ENCODE data around the gene ERN1.
"Not testable (repeated sequence)": the region's sequence is repeated elsewhere in the genome, so short reads cannot be mapped to it uniquely, and the experiment has no call there.

The ERN1 gene

GRCh38 chr17:64139542-64139941 lies 9.6 kb upstream of the ERN1 start:
- DNase-seq (ENCODE audit: extremely low read depth in 1 of 2, low read depth in 1 of 2): no peak

GRCh38 chr17:64138441-64138840 lies 8.5 kb upstream of the ERN1 start:
- no peak for DNase-seq (ENCODE audit: extremely low read depth in 1 of 2, low read depth in 1 of 2)

- DNase-seq (ENCODE audit: extremely low read depth in 1 of 2, low read depth in 1 of 2): no peak
These were observed 5.1 kb upstream of the ERN1 start for GRCh38 chr17:64135000-64135399.

GRCh38 chr17:64134216-64134970 lies 4.4 kb upstream of the ERN1 start:
- no peak for DNase-seq (ENCODE audit: extremely low read depth in 1 of 2, low read depth in 1 of 2)

- no peak for DNase-seq (ENCODE audit: extremely low read depth in 1 of 2, low read depth in 1 of 2)
These were observed 3.7 kb upstream of the ERN1 start for GRCh38 chr17:64133546-64134215.

- no peak for DNase-seq (ENCODE audit: extremely low read depth in 1 of 2, low read depth in 1 of 2)
These were observed 1.8 kb upstream of the ERN1 start for GRCh38 chr17:64131606-64132270.

GRCh38 chr17:64130559-64131001 lies 636 bp upstream of the ERN1 start:
- no peak for DNase-seq (ENCODE audit: extremely low read depth in 1 of 2, low read depth in 1 of 2)

- DNase-seq (ENCODE audit: extremely low read depth in 1 of 2, low read depth in 1 of 2): no peak
These were observed 504 bp downstream of the ERN1 start for GRCh38 chr17:64129515-64129764.

GRCh38 chr17:64128787-64129514 lies 993 bp downstream of the ERN1 start:
- DNase-seq (ENCODE audit: extremely low read depth in 1 of 2, low read depth in 1 of 2): no peak

- DNase-seq (ENCODE audit: extremely low read depth in 1 of 2, low read depth in 1 of 2): no peak
These were observed 3.0 kb downstream of the ERN1 start for GRCh38 chr17:64126918-64127317.

GRCh38 chr17:64125937-64126336 lies 4.0 kb downstream of the ERN1 start:
- DNase-seq (ENCODE audit: extremely low read depth in 1 of 2, low read depth in 1 of 2): no peak

- no peak for DNase-seq (ENCODE audit: extremely low read depth in 1 of 2, low read depth in 1 of 2)
These were observed 5.3 kb downstream of the ERN1 start for GRCh38 chr17:64124609-64125008.

- DNase-seq (ENCODE audit: extremely low read depth in 1 of 2, low read depth in 1 of 2): no peak
These were observed 6.8 kb downstream of the ERN1 start for GRCh38 chr17:64123114-64123513.

GRCh38 chr17:64120972-64121786 lies 8.8 kb downstream of the ERN1 start:
- DNase-seq (ENCODE audit: extremely low read depth in 1 of 2, low read depth in 1 of 2): not testable (repeated sequence)

GRCh38 chr17:64120159-64120810 lies 9.7 kb downstream of the ERN1 start:
- DNase-seq (ENCODE audit: extremely low read depth in 1 of 2, low read depth in 1 of 2): no peak

- no peak for DNase-seq (ENCODE audit: extremely low read depth in 1 of 2, low read depth in 1 of 2)
These were observed 11.7 kb downstream of the ERN1 start for GRCh38 chr17:64117981-64118979.

GRCh38 chr17:64115822-64116534 lies 14.0 kb downstream of the ERN1 start:
- DNase-seq (ENCODE audit: extremely low read depth in 1 of 2, low read depth in 1 of 2): no peak

GRCh38 chr17:64115043-64115698 lies 14.8 kb downstream of the ERN1 start:
- DNase-seq (ENCODE audit: extremely low read depth in 1 of 2, low read depth in 1 of 2): no peak

Measured in activated CD8-positive, alpha-beta memory T cell treated with anti-CD3 and anti-CD28 coated beads for 1 hour (primary cell).